H9 (cell line): ENCODE measurements around the gene FREY1. TPM values are rescaled to one million over a fixed set of nuclear protein-coding genes. Genes with fewer than 3 reads are reported as not detected.

Experiments
- DNase-seq: peaks from one replicate; pipeline ENCODE4 v3.0.0-alpha.2; 2017
- H2AFZ ChIP-seq: one replicate; pipeline ENCODE4 v1.6.1; 2013; ENCODE audit warnings: mild to moderate bottlenecking, low read length, control low read depth, moderate library complexity
- H2AK5ac ChIP-seq: 2 replicates; pipeline ENCODE4 v1.6.1; 2013; ENCODE audit warnings: low read length, control low read depth, mixed read lengths; ENCODE audit not compliant: insufficient read length
- H2BK120ac ChIP-seq: one replicate; pipeline ENCODE4 v1.6.1; 2013; ENCODE audit warnings: low read depth, mild to moderate bottlenecking, low read length, control low read depth, inconsistent platforms; ENCODE audit not compliant: poor library complexity, severe bottlenecking
- H2BK12ac ChIP-seq: 2 replicates; pipeline ENCODE4 v1.6.1; 2013; ENCODE audit warnings: low read length, control low read depth, mixed read lengths, low read depth; ENCODE audit not compliant: insufficient read length
- H2BK15ac ChIP-seq: 2 replicates; pipeline ENCODE4 v1.6.1; 2013; ENCODE audit warnings: low read depth, low read length, control low read depth
- H2BK20ac ChIP-seq: one replicate; pipeline ENCODE4 v1.6.1; 2013; ENCODE audit warnings: low read depth, mild to moderate bottlenecking, low read length, control low read depth, inconsistent platforms; ENCODE audit not compliant: poor library complexity, severe bottlenecking
- H2BK5ac ChIP-seq: 2 replicates; pipeline ENCODE4 v1.6.1; 2013; ENCODE audit warnings: low read length, control low read depth, mixed read lengths; ENCODE audit not compliant: insufficient read length
- H3K14ac ChIP-seq: 2 replicates; pipeline ENCODE4 v1.6.1; 2013; ENCODE audit warnings: low read length, control low read depth; ENCODE audit not compliant: insufficient read depth
- H3K18ac ChIP-seq: 2 replicates; pipeline ENCODE4 v1.6.1; 2013; ENCODE audit warnings: low read depth, mild to moderate bottlenecking, mixed read lengths, low read length, control low read depth; ENCODE audit not compliant: insufficient read length
- H3K23ac ChIP-seq: 2 replicates; pipeline ENCODE4 v1.6.1; 2013; ENCODE audit warnings: low read length, control low read depth, mixed read lengths, low read depth; ENCODE audit not compliant: insufficient read length
- H3K23me2 ChIP-seq: 2 replicates; pipeline ENCODE4 v1.6.1; 2013; ENCODE audit warnings: low read depth, mild to moderate bottlenecking, mixed read lengths, low read length, control low read depth; ENCODE audit not compliant: insufficient read length, poor library complexity, severe bottlenecking
- H3K27ac ChIP-seq: 2 replicates; pipeline ENCODE4 v1.5.1; 2013; ENCODE audit warnings: low read length, control low read depth, mixed read lengths, low read depth; ENCODE audit not compliant: insufficient read length
- H3K27me3 ChIP-seq: 2 replicates; pipeline ENCODE4 v1.6.1; 2013; ENCODE audit warnings: low read length, control low read depth, inconsistent platforms; ENCODE audit not compliant: insufficient read depth
- H3K4ac ChIP-seq: 2 replicates; pipeline ENCODE4 v1.6.1; 2013; ENCODE audit warnings: low read depth, mild to moderate bottlenecking, control low read depth, inconsistent platforms, low read length, moderate library complexity
- H3K4me1 ChIP-seq: 2 replicates; pipeline ENCODE4 v1.6.1; 2013; ENCODE audit warnings: low read length, control low read depth, inconsistent platforms; ENCODE audit not compliant: insufficient read depth
- H3K4me2 ChIP-seq: 2 replicates; pipeline ENCODE4 v1.6.1; 2013; ENCODE audit warnings: low read length, control low read depth, mixed read lengths; ENCODE audit not compliant: insufficient read length, insufficient read depth
- H3K56ac ChIP-seq: 2 replicates; pipeline ENCODE4 v1.6.1; 2013; ENCODE audit warnings: low read depth, mild to moderate bottlenecking, mixed read lengths, low read length, control low read depth; ENCODE audit not compliant: insufficient read length
- H3K79me1 ChIP-seq: 2 replicates; pipeline ENCODE4 v1.6.1; 2013; ENCODE audit warnings: low read depth, mild to moderate bottlenecking, moderate library complexity, low read length, control low read depth, inconsistent platforms; ENCODE audit not compliant: insufficient read depth, poor library complexity, severe bottlenecking
- H3K79me2 ChIP-seq: 2 replicates; pipeline ENCODE4 v1.6.1; 2013; ENCODE audit warnings: low read length, control low read depth, inconsistent platforms; ENCODE audit not compliant: insufficient read depth
- H3K9ac ChIP-seq: 2 replicates; pipeline ENCODE4 v1.6.1; 2013; ENCODE audit warnings: low read length, control low read depth, mixed read lengths; ENCODE audit not compliant: insufficient read length; ENCODE audit errors: extremely low read depth
- H3K9me3 ChIP-seq: one replicate; pipeline ENCODE4 v1.6.1; 2013; ENCODE audit warnings: low read depth, low read length, inconsistent platforms; ENCODE audit not compliant: control insufficient read depth
- H3T11ph ChIP-seq: one replicate; pipeline ENCODE4 v1.6.1; 2013; ENCODE audit warnings: mild to moderate bottlenecking, low read length, control low read depth, inconsistent platforms
- H4K20me1 ChIP-seq: one replicate; pipeline ENCODE4 v1.6.1; 2013; ENCODE audit not compliant: control insufficient read depth, insufficient read length, insufficient read depth
- H4K5ac ChIP-seq: 2 replicates; pipeline ENCODE4 v1.6.1; 2013; ENCODE audit warnings: low read depth, mild to moderate bottlenecking, mixed read lengths, low read length, control low read depth; ENCODE audit not compliant: insufficient read length
- H4K8ac ChIP-seq: replicated peaks from 2 replicates; pipeline ENCODE4 v1.6.1; 2013; ENCODE audit warnings: low read length, control low read depth, mixed read lengths, low read depth; ENCODE audit not compliant: insufficient read length
- H4K91ac ChIP-seq: 2 replicates; pipeline ENCODE4 v1.6.1; 2013; ENCODE audit warnings: low read depth, mild to moderate bottlenecking, moderate library complexity, mixed read lengths, low read length, control low read depth; ENCODE audit not compliant: insufficient read length
- H3K27ac Mint-ChIP-seq, 3 experiments: 2 replicates in 2 of 3; 3 replicates in 1 of 3; pipeline ENCODE4 v1.8.0; 2020 to 2021; ENCODE audit warnings: mixed read lengths in 3 of 3, mild to moderate bottlenecking in 1 of 3, moderate library complexity in 1 of 3
- H3K27me3 Mint-ChIP-seq: 2 replicates; pipeline ENCODE4 v1.8.0; 2021; ENCODE audit warnings: low read depth, mild to moderate bottlenecking, moderate library complexity, mixed read lengths
- H3K36me3 Mint-ChIP-seq, 3 experiments: 2 replicates in 2 of 3; 3 replicates in 1 of 3; pipeline ENCODE4 v1.8.0; 2020 to 2021; ENCODE audit warnings: low read depth in 3 of 3, mixed read lengths in 3 of 3; ENCODE audit not compliant: insufficient read depth in 1 of 3
- H3K4me1 Mint-ChIP-seq, 2 experiments: 2 replicates each; pipeline ENCODE4 v1.8.0; 2020; ENCODE audit warnings: mixed read lengths in 2 of 2
- H3K4me3 Mint-ChIP-seq, 2 experiments: 2 replicates in 1 of 2; 3 replicates in 1 of 2; pipeline ENCODE4 v1.8.0; 2020 to 2021; ENCODE audit warnings: mild to moderate bottlenecking in 2 of 2, mixed read lengths in 2 of 2, moderate library complexity in 1 of 2
- H3K9me3 Mint-ChIP-seq, 2 experiments: 2 replicates in 1 of 2; 3 replicates in 1 of 2; pipeline ENCODE4 v1.8.0; 2020; ENCODE audit warnings: mild to moderate bottlenecking in 2 of 2, mixed read lengths in 2 of 2, moderate library complexity in 1 of 2
- CTCF ChIP-seq: fragments of 200-600 bp; sonication (generic); conservative IDR thresholded peaks from 3 replicates; pipeline ENCODE4 v1.8.0; 2021; ENCODE audit warnings: antibody characterized with exemption, mild to moderate bottlenecking
- WGBS: extraction: QIAGEN DNeasy Blood & Tissue Kit; methylation state at CpG from one replicate; pipeline ENCODE4 v1.1.7; 2013; ENCODE audit warnings: missing lambda C conversion rate, low lambda C conversion rate, mixed read lengths; ENCODE audit not compliant: insufficient read length; ENCODE audit errors: extremely low coverage; 5-methylcytosine and 5-hydroxymethylcytosine counted together
- total RNA-seq: library from RNA; stranded (reverse); gene quantifications from 2 replicates; pipeline ENCODE4 v1.2.1, GENCODE V29; 2021

The FREY1 gene
- total RNA-seq, 1 experiment from 2014 or later: 2.1 TPM

DNA sequence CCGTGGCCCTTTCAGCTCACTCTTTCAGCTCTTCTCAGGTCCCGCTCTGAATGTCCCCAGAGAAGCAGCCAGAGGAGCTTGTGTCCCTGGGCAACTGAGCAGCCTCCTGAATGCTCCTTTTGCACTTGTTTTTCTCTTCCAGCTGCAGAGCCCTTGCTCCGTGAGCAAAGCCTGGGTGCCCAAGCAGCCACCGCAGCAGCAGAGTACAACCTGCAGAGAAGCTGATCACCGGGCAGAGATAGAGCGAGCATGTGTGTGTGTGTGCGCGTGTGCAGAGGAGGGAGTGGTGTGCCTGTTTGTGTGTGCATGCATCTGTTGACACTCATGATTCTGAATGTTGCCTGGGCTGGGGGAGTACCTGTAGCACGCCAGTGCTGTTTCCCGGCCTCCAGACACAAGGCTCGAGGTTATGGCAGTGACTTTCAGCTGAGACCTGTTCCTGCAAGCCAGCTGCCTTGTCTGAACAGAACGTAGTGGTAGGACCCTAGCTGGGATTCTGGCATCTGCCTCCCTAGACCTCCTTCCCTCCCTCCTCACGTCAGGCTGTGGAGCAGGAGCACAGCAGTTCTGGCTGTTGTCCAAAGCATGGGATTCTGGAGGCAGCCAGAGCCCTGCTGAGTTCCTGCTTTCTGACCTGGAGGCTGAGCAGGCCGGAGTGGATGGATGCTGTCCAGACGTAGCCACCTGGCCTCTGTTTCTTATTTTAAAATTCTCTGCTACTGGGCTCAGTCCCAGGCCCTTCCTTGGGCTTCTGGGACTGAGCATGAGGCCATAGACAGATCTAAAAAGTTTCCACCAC is 26.1 kb downstream of the FREY1 start:
- Mint-ChIP-seq H3K4me3 (no peak overlapping the region), H3K27ac (no peak overlapping the region; a peak in 1 of 7 replicates), H3K4me1 (peaks cover 14 to 19% of the 10 kb centered on the region in 2 experiments), H3K36me3 (peaks cover 0 to 10% (median 1%) of the 10 kb centered on the region in 3 experiments; a peak in 3 of 7 replicates), H3K27me3 (peaks cover 10% of the 10 kb centered on the region), H3K9me3 (no peaks in the 10 kb centered on the region)
- Histone ChIP-seq H3K9me3 (no peaks in the 10 kb centered on the region), H3K27me3 (no peaks in the 10 kb centered on the region), H4K5ac (no peak overlapping the region), H4K91ac (no peak overlapping the region), H3K18ac (no peak overlapping the region), H3K79me2 (no peaks in the 10 kb centered on the region), H3T11ph (no peak overlapping the region), H2BK20ac (no peak overlapping the region), H3K14ac (no peak overlapping the region), H3K4ac (no peak overlapping the region), H3K56ac (no peak overlapping the region), H4K8ac (no peak overlapping the region), H2AFZ (no peak overlapping the region), H4K20me1 (no peaks in the 10 kb centered on the region), H2BK120ac (no peak overlapping the region), H3K4me2 (no peak overlapping the region), H2AK5ac (no peak overlapping the region), H3K79me1 (no peaks in the 10 kb centered on the region), H3K4me1 (peaks cover 2% of the 10 kb centered on the region; the same call in 1 of the 2 replicates), H2BK5ac (no peak overlapping the region), H3K9ac (no peak overlapping the region), H3K27ac (no peak overlapping the region), H3K23ac (no peak overlapping the region), H2BK12ac (no peak overlapping the region), H2BK15ac (no peak overlapping the region), H3K23me2 (no peaks in the 10 kb centered on the region)
- TF ChIP-seq CTCF: no peak
- no peak for DNase-seq
- WGBS: no CpG with 5 or more reads among the region's 15 CpGs
